Breast epithelium (tissue), 4 donors: ENCODE measurements around the gene WDR43. TPM values are rescaled to one million over a fixed set of nuclear protein-coding genes. Genes with fewer than 3 reads are reported as not detected.
A peak's percentile ranks its signal among the peaks of the same experiment; 100 is the strongest.

Source experiments
- DNase-seq, 2 donors: peaks; one replicate each; pipeline ENCODE4 v3.0.0-alpha.2; 2019; ENCODE audit warnings: low spot score in 2 of 2
- H3K27ac ChIP-seq, 2 donors: fragments of 200-600 bp; sonication (generic) in 1 of 2; one replicate each; pipeline ENCODE4 v1.5.1; 2016 to 2019; ENCODE audit warnings: mild to moderate bottlenecking in 1 of 2
- H3K27me3 ChIP-seq, 2 donors: fragments of 200-600 bp; sonication (generic) in 1 of 2; one replicate each; pipeline versions ENCODE4 v1.5.1 to v1.6.0; 2017 to 2019; ENCODE audit warnings: control low read depth in 1 of 2, mild to moderate bottlenecking in 1 of 2
- H3K36me3 ChIP-seq: fragments of 200-600 bp; one replicate; pipeline ENCODE4 v1.5.1; 2019
- H3K4me1 ChIP-seq, 2 donors: fragments of 200-600 bp; sonication (generic); one replicate each; pipeline ENCODE4 v1.5.1; 2016 to 2019; ENCODE audit warnings: control low read depth in 1 of 2
- H3K4me3 ChIP-seq, 3 donors: fragments of 200-600 bp; sonication (generic); 1 replicate in 2 of 3; 2 replicates in 1 of 3; pipeline ENCODE4 v1.5.1; 2016 to 2019; ENCODE audit warnings: mild to moderate bottlenecking in 3 of 3, moderate library complexity in 2 of 3
- H3K9me3 ChIP-seq, 2 donors: fragments of 200-600 bp; sonication (generic) in 1 of 2; one replicate each; pipeline ENCODE4 v1.5.1; 2016 to 2019; ENCODE audit warnings: control low read depth in 1 of 2
- CTCF ChIP-seq, 3 donors: fragments of 450-650 bp; IDR thresholded peaks; one replicate each; pipeline ENCODE4 v1.5.1; 2016 to 2017; ENCODE audit warnings: antibody characterized with exemption in 3 of 3, mild to moderate bottlenecking in 3 of 3, moderate library complexity in 3 of 3
- POLR2A ChIP-seq: fragments of 450-650 bp; IDR thresholded peaks from one replicate; pipeline ENCODE4 v1.6.1; 2016; ENCODE audit warnings: antibody characterized with exemption, mild to moderate bottlenecking, moderate library complexity
- POLR2AphosphoS5 ChIP-seq, 3 donors: sonication (generic); formaldehyde crosslinking; IDR thresholded peaks; one replicate each; pipeline ENCODE4 v1.6.1; 2017; ENCODE audit warnings: antibody characterized with exemption in 3 of 3
- intact Hi-C: fragments of 100-400 bp; cut with DNase I; formaldehyde crosslinking; loops from one replicate; pipeline ENCODE4 v1.15.1; 2023; ENCODE audit warnings: low total_unique reads
- total RNA-seq, 3 donors: library from RNA; depleted of rRNA; stranded (reverse); fragments of >200 nt; gene quantifications; one replicate each; pipeline ENCODE4 v1.1.0, GENCODE V29; 2016

The WDR43 gene
- total RNA-seq, 3 donors from 2014 or later, result 55.1 to 67.8 (median 64.5) TPM

GRCh38 chr2:28991021-28991420, 96.6 kb downstream of the WDR43 start:
- peak overlapping the region; percentile 38 to 61 for H3K27ac ChIP-seq
- no peaks in the 10 kb centered on the region for H3K27me3 ChIP-seq
- no peak for TF ChIP-seq POLR2A
- no peak for TF ChIP-seq CTCF (IDR thresholded peaks at IDR 0.05)
- TF ChIP-seq POLR2AphosphoS5 (IDR thresholded peaks at IDR 0.05), result no peak
- no peaks in the 10 kb centered on the region for H3K4me1 ChIP-seq
- peak in 1 of 2 donors; percentile 73 for DNase-seq
- no peaks in the 10 kb centered on the region for H3K9me3 ChIP-seq
- H3K36me3 ChIP-seq, result no peaks in the 10 kb centered on the region
- no peak overlapping the region for H3K4me3 ChIP-seq
- intact Hi-C loops, result no loop called here

- TF ChIP-seq POLR2A (no peak), POLR2AphosphoS5 (IDR thresholded peaks at IDR 0.05) (no peak), CTCF (IDR thresholded peaks at IDR 0.05) (no peak)
- peak overlapping the region; percentile 38 to 61 for H3K27ac ChIP-seq
- H3K9me3 ChIP-seq, result no peaks in the 10 kb centered on the region
- no peak overlapping the region for H3K4me3 ChIP-seq
- intact Hi-C loops, result no loop called here
- no peak for DNase-seq
- H3K36me3 ChIP-seq, result no peaks in the 10 kb centered on the region
- H3K4me1 ChIP-seq, result no peaks in the 10 kb centered on the region
- no peaks in the 10 kb centered on the region for H3K27me3 ChIP-seq
Observed at GRCh38 chr2:28991460-28991859, 97.0 kb downstream of the WDR43 start.

- H3K36me3 ChIP-seq, result no peaks in the 10 kb centered on the region
- no peaks in the 10 kb centered on the region for H3K9me3 ChIP-seq
- no peaks in the 10 kb centered on the region for H3K27me3 ChIP-seq
- intact Hi-C loops, result no loop called here
- TF ChIP-seq POLR2AphosphoS5 (IDR thresholded peaks at IDR 0.05) (no peak), POLR2A (no peak), CTCF (IDR thresholded peaks at IDR 0.05) (no peak)
- no peak overlapping the region for H3K27ac ChIP-seq
- no peak overlapping the region for H3K4me3 ChIP-seq
- no peak for DNase-seq
- no peaks in the 10 kb centered on the region for H3K4me1 ChIP-seq
Observed at GRCh38 chr2:28993206-28993960, 98.9 kb downstream of the WDR43 start.

- Histone ChIP-seq H3K27ac (no peak overlapping the region), H3K27me3 (no peaks in the 10 kb centered on the region), H3K4me1 (no peaks in the 10 kb centered on the region), H3K4me3 (no peak overlapping the region), H3K9me3 (no peaks in the 10 kb centered on the region), H3K36me3 (no peaks in the 10 kb centered on the region)
- no peak for DNase-seq
- TF ChIP-seq POLR2AphosphoS5 (IDR thresholded peaks at IDR 0.05), result no peak
- no peak for TF ChIP-seq POLR2A
- no peak for TF ChIP-seq CTCF (IDR thresholded peaks at IDR 0.05)
- intact Hi-C loops, result no loop called here
Observed at GRCh38 chr2:28994074-28994473, 99.6 kb downstream of the WDR43 start.

GRCh38 chr2:28994679-28995078, 100.2 kb downstream of the WDR43 start:
- DNase-seq, result no peak
- TF ChIP-seq CTCF (IDR thresholded peaks at IDR 0.05), result no peak
- no peak for TF ChIP-seq POLR2A
- no peak for TF ChIP-seq POLR2AphosphoS5 (IDR thresholded peaks at IDR 0.05)
- Histone ChIP-seq H3K4me3 (no peak overlapping the region), H3K9me3 (no peaks in the 10 kb centered on the region), H3K27ac (no peak overlapping the region), H3K27me3 (no peaks in the 10 kb centered on the region), H3K36me3 (no peaks in the 10 kb centered on the region), H3K4me1 (no peaks in the 10 kb centered on the region)
- intact Hi-C loops, result no loop called here
